GM19467 (cell line): ENCODE measurements around the gene ROR1.

ENCODE experiments used
- ATAC-seq: cut with Tn5 transposase; IDR thresholded peaks from one replicate; pipeline ENCODE4 v1.9.1; 2021; ENCODE audit warnings: mild to moderate bottlenecking, moderate library complexity; ENCODE audit not compliant: unreplicated experiment

The ROR1 gene

DNA sequence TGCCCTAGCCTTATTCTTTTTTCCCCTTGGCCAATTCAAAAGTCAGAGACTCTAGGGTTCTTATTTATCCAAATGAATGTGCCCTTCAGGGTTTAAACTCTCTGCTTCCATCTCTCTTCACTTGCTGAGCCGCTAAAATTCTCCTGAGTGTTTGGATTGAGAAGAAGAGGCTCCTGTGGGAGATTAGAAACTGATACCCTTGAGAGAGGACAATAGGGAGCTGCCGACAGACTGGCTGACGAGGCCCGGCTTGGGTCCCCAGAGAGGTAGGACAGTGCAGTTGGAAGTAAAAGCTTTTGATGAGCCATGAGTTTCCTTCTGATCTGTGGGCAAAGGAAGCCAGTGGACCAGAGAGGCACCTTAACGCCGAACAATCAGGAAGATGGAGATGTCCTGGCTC is 388.3 kb downstream of the ROR1 start:
- ATAC-seq: no peak

DNA sequence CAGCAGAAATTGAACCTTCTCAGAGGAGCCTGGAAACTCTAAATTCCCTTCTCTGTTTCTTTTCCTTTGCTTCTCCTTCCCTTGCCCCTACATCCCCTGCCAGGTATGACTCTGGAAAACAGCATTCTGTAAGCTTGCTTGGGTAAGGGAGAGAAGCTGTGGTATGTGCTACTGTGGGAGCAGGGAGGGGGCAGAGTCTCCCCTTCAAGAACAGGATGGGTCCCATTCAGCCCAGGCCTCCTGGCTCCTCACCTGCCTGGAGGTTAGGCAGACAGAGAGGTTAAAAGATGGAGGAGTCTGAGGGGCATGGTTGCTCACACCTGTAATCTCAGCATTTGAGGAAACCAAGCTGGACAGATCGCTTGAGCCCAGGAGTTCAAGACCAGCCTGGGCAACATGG is 389.0 kb downstream of the ROR1 start:
- no peak for ATAC-seq

DNA sequence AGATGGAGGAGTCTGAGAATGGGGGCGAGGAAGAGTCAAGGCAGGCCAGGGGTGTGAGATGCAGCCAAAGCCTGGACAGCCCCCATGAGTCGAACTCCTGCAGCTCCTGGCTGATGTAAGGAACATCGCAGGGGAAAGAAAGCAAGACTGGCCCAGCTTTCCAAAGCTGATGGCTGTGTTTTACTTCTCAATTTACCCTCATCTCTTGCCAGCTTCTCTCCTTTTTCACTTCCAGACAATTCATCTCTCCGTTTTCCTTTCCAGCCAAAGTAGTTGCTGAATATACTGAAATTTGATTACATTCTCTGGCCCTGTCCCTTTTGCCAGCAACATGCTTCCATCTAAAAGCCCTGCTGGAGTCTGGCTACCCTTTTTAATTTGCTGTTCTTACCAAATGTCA is 389.6 kb downstream of the ROR1 start:
- ATAC-seq: no peak

DNA sequence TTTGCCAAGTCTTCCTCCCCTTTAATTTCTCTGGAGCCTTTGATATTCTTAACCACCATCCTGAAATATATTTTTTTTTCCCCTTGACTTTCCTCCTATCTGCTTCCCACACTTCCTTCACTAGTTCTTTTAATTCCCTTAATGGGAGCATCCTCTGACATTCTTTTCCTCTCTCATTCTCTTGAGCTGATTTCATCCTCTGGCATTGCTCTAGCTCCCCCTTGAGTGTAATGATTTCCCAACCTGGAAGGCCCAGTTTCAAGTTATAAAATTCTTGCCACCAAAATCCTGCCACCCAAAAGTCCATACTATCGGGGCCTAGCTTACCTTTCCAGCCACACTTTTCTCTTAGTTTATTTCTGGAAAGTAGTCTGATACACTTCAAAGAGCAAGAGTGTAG is 390.2 kb downstream of the ROR1 start:
- no peak for ATAC-seq

DNA sequence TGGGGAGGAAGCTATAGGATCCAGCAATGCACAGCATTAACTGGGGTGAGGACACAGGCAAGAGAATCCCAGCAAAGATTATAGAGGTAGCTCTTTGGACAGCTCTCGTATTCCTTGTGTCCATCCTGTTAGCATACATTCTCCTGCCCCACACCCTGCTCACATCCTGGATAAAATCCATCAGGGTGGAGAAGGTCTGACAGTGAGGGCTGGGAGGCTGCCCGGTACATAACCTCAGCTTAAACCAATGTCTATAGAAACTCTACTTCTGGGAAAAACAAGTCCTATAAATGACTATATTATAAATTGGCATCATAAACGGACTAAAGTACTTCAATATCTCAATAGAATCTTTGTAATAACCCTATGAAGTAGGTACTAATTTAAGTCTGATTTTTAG is 392.8 kb downstream of the ROR1 start:
- ATAC-seq: no peak

DNA sequence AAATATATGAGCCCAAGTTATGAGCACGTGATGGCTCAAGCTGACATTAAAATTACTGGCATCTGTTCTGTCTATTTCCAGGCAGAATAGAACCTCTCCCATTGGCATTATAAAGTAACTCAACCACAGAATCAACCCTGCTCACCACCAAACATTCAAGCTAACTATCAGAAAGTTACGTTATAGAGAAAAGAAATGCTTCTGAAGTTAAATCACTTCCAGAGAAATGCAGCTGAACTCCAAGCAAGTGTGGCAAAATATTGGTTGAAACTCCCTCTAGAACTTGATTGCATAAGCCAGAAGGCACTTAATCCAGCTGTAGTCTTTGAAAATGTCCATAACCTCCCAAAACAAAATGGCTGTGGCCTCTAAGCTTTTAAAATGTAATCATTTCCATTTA is 393.4 kb downstream of the ROR1 start:
- ATAC-seq: no peak

DNA sequence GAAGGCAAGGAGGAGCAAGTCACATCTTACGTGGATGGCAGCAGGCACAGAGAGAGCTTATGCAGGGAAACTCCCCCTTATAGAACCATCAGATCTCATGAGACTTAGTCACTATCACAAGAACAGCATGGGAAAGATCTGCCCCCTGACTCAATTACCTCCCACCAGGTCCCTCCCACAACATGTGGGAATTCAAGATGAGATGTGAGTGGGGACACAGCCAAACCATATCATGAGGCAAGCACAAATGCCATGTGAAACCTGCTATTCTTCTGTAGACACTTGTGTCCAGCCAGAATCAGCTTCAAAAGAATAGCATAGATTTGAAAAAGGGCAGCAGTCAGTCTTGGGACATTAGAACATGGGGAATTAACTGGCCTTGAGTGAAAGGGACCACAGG is 397.4 kb downstream of the ROR1 start:
- ATAC-seq: no peak

DNA sequence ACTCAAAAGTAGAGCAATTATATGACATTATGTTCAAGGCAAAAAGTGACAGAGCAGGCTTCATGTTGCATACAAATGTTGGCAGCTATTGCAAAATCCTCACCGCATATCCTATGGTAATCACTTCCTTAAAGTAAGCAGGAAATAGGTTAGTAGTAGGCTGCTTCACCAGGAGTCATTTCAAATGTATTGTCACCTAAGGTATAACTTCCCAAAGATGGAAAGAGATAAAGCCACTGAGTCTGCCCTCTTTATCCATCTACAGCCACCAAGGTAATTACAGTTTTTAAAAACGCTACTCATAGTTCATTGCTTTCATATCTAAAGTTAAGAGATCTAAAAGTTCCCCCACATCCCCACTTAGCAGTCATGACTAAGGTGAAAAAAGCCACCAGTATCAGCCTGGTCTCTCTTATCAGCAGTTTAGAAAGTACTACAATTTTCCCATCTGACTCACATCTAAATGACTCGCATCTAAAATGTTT is 398.0 kb downstream of the ROR1 start:
- peak; percentile 60 for ATAC-seq

DNA sequence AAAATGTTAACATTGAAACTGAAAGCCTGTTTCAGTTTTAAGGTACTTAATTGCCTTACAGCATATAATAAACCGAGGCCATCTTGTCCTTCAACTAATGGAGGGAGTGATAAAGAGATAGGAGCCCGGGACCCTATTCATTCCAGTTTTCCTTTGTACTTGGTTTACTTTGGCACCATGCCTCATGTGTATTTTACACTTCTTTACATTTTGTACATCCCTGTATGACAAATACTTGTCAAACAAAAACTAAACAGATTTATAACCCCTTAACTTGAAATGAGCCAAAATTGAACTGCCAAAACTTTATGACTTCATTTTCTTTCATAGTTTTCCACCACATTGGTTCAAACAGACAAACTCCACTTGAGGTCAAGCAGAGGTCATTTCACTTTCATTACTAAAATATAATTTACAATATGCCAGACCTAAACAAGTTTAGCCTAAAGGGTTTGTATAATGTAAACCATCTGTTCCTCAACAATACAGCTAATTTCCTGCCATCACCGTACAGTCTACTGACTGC is 398.7 kb downstream of the ROR1 start:
- no peak for ATAC-seq

DNA sequence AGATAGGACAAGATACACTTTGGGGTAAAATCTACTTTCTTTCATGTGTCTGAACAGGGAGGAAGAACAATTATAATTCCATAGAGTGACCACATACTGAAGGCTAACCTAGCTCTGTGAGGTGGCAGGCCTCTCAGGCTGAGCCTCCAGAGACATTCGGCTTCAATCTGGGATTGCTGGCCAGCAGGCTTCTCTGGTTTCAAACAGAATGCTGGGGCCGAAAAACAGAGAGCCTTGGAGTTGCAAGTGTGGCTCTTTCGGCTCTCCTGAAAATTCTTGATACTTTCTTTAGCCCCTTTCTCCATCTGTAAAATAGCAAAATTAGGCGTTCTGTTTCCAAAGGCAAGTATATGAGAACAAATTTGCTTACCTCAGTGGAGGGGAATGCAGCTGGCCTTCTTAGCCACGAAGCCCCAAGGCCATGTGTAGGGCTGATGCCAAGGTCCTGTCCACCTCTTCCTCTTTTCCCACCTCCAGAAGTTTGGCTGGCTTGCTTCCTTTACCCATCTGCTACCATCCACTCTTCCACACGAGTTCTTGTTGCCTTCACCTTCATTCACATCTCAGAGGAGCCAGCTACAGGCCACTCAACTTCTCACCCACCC is 399.6 kb downstream of the ROR1 start:
- no peak for ATAC-seq

DNA sequence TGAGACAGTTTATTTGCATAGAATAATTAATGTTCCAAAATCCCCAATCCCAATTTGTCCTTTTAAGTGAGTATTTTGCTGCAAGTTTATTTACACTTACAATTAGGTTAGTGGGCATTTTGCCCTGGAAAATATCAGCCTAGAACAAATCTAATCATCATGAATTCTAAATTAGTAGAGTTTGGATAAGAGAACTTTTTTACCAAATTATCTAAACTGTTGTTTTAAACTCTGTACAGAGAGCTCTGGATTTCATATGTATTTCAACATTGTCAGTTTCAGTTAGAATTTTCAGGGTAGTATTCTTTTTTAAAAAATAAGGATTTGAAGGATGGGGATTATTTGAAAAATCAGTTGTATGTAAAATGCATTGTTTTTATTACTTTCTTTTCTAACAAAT is 401.8 kb downstream of the ROR1 start:
- ATAC-seq: no peak

DNA sequence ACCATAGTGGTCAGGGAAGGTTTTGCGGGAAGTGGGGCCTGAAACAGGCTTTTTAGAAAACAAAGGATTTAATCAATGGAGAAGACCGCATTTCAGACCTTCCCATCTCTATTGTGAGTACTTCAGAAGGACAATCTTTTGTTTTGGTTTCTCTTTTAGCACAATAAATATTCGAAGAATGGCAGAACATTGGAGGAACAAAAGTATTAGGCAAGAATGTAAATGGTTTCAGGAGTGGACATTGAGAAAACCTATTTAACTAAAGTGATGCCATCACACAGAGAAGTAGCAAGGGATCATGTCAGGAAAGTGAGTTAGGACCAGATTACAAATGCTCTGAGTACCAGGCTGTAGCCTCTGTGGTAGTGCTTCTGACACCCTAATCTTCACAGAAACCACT is 402.8 kb downstream of the ROR1 start:
- no peak for ATAC-seq

DNA sequence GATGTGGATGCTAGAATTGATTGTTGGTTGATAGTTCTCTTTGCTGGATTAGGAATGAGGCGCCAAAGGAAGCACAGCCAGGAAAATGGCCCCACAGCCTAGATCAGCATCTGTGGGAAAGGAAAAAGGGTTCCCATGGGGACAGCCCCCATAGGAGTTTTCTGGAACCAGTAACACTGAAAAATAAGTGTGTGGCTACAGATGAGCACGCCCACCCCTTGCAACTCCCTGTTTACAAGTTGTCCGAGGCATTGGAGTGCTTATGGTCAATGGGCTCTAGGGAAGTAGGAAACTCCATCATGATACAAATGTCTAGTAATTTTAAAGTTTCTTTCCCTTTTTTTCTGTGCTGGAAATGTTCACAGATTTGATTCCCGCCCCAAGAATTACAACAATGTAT is 405.8 kb downstream of the ROR1 start:
- ATAC-seq: no peak

DNA sequence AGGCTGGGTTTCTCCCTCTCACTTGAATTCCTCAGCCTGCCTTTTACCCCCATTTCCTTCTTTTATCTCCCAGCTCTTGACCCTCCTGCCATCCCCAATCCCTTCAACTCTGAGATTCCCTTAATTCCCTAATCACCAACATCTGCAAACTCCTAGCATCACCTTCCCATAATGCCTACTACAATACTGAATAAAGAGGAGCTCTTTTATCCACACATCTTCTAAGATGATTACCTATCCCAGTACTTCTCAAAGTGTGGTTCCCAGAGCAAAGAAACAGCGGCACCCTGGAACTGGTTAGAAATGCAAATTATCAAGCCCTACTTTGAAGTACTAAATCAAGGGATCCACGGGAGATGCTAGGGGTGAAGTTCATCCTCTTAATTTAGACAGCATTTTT is 408.4 kb downstream of the ROR1 start:
- ATAC-seq: no peak

DNA sequence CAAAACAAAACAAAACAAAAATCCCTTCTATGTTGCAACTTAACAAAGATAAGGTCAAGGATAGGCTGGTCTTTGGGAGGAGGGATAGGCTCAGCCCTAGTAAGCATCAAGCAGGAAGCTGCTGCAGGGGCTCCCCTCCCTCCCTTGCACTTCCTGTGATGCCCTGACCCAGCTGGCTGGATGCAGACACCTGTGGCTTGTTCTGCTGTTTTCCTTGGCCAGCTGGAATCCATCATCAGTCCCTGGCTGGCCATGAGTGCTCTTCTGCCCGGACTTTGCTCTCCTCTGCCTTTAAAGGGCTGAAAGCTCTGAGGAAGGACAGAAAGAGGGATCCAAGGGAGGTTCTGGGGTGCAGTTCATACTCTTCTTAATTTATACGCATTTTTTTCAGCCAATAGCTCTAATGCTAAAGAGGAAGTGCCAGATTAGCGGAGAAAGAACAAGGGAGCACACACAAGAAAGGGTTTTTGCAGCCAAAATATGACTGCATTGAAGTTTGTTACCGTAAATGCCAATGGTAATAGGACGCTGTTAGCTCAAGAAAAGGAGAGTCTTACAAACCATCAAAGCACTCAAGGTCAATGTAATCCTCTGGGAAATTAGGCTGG is 409.7 kb downstream of the ROR1 start:
- no peak for ATAC-seq

DNA sequence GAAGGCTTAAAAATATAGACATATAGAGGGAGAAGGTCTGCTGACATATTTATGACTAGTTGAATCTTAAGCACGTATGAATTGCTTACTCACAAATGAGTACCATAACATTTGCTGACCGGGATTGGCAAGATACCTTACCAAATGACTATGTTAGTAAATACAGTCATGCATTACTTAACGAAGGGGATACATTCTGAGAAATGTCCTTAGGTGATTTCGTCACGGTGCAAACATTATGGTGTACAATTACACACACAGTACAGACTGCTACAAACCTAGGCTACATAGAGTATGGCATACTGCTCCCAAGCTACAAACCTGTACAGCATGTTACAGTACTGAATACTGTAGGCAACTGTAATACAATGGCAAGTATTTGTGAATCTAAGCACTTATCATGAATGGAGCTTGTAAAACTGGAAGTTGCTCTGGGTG is 410.2 kb downstream of the ROR1 start:
- ATAC-seq: no peak

DNA sequence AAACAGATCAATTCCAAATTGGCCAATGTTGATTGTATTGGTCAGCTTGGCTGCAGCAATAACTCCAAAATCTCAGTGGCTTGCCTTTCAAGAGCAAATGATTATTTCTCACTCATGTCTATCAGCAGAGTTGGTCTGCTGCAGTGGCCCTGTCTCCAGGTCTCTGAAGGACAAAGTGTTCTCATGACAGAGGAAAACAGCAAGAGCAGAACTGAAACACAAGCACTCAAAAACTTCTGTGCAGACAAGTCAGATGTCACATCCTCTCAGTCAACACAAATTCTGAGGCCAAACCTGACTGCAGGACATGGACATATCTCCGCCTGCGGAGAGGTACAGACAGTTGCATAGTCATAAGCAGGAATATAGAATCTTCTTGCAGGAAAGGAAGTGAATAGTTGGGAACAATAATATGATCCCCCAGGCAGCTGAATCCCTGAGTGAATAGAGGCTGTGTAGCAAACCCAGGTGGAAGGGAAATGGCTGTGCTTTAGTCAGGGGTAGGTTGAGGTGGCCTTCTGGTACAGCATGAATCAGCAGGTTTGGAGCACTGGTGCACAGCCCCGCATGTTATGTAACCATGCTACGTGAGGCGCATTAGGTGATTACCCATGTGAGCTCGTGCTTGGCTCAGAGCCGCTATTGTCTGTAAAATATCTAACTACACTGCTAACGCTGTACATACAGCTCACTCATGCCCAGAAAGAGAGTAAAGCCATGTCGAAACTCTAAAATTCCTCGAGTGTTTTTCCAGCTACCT is 412.5 kb downstream of the ROR1 start:
- ATAC-seq: no peak

DNA sequence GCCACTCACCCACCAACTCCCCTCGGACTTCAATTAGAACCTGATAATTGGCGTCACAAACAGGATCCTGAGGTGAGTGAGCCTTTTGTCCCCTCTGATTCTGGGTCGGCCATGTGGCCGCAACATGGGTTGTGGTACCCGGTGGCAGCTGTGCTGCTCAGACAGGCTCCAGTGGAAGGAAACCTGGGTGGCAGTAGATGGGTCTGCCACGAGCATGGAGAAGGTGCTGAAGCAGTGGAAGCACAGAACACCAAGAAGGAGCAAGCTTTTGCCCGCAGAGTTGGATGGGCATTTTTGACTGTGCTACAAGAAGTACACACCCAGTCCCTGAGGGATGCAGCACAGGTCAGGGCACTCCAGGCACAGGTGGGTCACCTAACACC is 413.1 kb downstream of the ROR1 start:
- no peak for ATAC-seq

DNA sequence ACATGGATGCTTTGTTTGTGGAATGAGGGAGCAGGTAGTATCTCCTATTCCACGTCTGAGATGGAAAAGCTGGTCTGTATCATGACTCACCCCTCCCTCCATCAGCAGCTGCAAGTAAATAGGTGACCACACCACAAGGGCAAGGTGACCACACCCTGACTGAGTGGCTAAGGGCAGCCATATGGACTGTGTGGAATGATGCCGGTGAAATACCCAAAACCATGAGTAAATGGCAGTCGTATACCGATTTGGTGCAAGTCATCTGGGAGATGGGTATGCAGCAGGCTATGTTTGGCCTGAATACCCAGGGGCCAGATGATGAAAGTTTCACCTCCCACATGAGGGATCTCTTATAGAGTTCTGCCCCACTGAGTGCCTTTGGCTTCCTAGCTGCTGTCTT is 413.8 kb downstream of the ROR1 start:
- ATAC-seq: no peak

DNA sequence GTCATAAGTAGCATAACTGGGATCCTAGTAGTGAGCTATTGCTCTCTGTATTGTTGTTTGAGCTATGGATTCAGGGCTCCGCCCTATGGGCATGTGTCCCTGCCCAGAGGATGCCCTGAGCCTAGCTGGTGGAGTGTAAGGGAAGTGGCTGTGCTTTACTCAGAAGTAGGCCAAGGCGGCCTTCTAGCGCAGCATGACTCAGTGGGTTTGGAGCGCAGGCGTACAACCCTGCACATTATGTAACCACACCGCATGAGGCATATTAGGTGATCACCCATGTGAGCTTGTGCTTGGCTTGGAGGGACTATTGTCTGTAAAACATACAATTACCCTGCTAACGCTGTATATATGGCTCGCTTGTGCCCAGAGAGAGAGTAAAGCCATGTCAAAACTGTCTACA is 418.5 kb downstream of the ROR1 start:
- ATAC-seq: no peak

DNA sequence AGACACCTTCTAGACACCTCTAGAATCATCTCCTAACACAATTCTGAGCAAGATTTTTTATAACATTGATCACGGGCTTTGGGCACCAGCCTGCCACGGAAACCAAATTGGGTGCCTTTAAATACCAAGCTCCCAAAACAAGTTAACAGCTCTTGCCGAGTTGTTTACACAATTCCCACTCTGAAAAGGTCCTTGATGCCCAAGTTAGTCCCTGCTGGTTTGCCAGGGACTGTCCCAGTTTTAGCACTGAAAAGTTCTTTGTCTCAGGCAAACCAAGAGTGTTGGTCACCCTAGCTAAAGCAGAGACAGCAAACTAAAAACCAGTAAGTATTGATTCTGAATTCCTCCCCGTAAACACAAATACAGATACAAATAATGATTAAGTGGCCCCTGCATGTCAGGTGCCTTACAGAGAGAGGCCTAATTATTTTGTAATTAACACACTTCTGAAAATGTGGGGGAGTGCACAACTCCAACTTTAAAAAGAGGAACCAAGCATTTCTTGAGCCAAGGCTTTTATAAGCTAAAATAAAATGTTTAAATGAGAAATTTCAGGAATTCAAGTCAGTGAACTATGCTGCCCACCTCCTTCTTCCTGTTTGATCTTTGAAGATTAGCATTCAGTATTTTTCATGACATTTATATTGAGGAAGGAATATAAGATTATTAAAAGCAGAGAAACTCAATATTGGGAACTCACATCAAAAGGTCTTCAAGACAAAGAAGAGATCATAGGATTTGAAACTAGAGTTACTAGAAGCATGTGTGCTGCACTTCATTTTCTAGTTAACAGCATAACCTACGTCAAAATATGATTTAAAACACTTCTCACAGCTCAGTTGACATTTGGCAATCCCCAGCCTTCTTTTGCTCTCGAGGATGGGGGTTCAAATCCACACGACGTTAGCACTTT is 420.6 kb downstream of the ROR1 start:
- no peak for ATAC-seq
